Mesodermal cell (in vitro differentiated cells): ENCODE measurements around the gene FBP1. TPM values are rescaled to one million over a fixed set of nuclear protein-coding genes. Genes with fewer than 3 reads are reported as not detected.

Source experiments
- H3K27ac ChIP-seq: 2 replicates; pipeline ENCODE4 v1.7.0; 2013; ENCODE audit warnings: mild to moderate bottlenecking, low read depth, low read length, moderate library complexity; ENCODE audit not compliant: severe bottlenecking
- H3K36me3 ChIP-seq: 2 replicates; pipeline ENCODE4 v1.7.1; 2013; ENCODE audit warnings: mild to moderate bottlenecking, low read length, moderate library complexity; ENCODE audit not compliant: control insufficient read depth, insufficient read depth
- H3K4me1 ChIP-seq: one replicate; pipeline ENCODE4 v1.7.1; 2013; ENCODE audit warnings: mild to moderate bottlenecking, low read length; ENCODE audit not compliant: insufficient read depth, control insufficient read depth, poor library complexity, severe bottlenecking
- H3K4me3 ChIP-seq: 2 replicates; pipeline ENCODE4 v1.7.0; 2013; ENCODE audit warnings: low read length, control low read depth, mild to moderate bottlenecking; ENCODE audit not compliant: insufficient read depth, poor library complexity, severe bottlenecking; ENCODE audit errors: extremely low read depth
- H3K9me3 ChIP-seq: 2 replicates; pipeline ENCODE4 v1.7.1; 2013; ENCODE audit warnings: mild to moderate bottlenecking, low read length, moderate library complexity; ENCODE audit not compliant: control insufficient read depth
- WGBS, 2 experiments: methylation state at CpG; one replicate each; pipeline ENCODE4 v1.1.5; 2013; ENCODE audit warnings: missing lambda C conversion rate in 2 of 2; ENCODE audit not compliant: insufficient coverage in 2 of 2; 5-methylcytosine and 5-hydroxymethylcytosine counted together
- polyA plus RNA-seq, 2 experiments: library from polyadenylated mRNA; stranded (reverse); fragments of 50-300 nt; gene quantifications; one replicate each; pipeline ENCODE4 v1.2.3, GENCODE V29; 2013

Gene FBP1
- 1.1 TPM for polyA plus RNA-seq (2013, experiment 1 of 2)
- 0.91 TPM for polyA plus RNA-seq (2013, experiment 2 of 2)

DNA sequence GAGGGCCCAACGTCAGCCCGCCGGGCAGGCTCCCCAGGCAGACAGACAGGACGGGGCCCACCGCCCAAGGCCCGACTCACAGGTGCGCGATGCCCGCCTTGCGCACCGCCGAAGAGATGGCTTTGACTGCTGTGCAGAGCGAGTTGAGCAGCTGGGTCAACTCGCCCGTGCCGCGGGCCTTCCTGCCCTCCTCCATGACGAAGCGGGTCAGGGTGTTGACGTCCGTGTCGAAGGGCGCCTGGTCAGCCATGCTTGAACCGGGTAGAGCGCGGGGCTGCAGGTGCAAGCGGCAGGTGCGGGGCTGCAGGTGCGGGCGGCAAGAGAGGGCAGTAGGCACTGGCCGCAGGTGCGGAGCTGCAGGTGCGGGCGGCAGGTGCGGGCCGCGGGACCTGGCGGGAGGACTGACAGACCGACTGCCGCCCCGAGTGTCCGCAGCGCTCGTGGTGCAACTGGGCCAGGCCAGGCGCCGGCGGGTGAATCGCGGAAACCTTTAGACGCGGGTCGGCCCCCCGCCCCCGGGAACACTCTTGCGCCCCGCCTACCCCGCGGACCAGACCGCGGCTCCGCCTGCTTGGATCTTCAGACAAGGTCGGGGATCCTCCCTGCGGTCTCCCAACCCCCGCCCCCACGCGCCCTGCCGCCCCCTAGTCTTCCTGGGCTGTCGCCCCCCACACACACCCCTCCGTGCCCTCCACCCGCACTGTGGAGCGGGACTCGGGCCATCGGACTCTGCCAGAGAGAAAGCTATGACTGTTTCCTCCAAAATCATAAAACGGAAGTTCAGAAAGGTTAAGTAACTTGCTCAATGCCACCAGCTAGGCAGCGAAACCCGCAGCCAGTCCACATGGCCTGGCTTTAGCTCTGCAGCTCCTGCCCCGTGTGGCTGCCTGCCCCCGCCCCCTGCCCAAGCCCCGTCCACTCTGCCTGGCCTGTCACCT is at the start of gene FBP1:
FBP1 (minus strand) TSS at position 458 of the 938 bp plus-strand sequence; CDS start at position 250, 208 bp downstream.
- Histone ChIP-seq H3K4me3 (peak within 1 kb of the TSS; percentile 42), H3K27ac (no peak within 1 kb of the TSS), H3K4me1 (no peaks in the 10 kb centered on the region), H3K9me3 (no peaks in the 10 kb centered on the region), H3K36me3 (no peaks in the 10 kb centered on the region)
- WGBS, 2 experiments, result 5 to 9% methylated on average over 39 to 71 of the region's 79 CpGs

DNA sequence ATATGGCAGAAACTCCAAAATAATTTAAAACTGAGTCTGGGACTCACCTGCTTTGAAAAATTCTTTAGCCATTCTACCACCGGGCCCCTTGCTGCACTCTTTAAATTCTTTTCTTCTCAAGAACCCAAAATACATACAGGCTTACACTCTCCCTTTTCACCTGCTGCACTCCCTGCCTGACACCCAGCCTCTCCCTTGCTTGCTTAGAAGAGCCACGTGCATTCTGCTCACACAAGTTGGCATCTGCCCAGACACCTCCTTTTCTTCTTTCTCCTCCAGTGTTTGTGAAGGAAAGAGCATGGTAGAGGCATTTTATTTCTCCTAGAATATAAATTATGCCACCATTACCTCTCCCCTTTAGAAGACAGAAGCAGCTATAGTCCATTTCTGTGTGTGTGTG is 48.1 kb upstream of the FBP1 start:
- WGBS, 2 experiments, result 100% methylated on average over 1 of the region's 2 CpGs
- Histone ChIP-seq H3K36me3 (no peaks in the 10 kb centered on the region), H3K9me3 (no peaks in the 10 kb centered on the region)

DNA sequence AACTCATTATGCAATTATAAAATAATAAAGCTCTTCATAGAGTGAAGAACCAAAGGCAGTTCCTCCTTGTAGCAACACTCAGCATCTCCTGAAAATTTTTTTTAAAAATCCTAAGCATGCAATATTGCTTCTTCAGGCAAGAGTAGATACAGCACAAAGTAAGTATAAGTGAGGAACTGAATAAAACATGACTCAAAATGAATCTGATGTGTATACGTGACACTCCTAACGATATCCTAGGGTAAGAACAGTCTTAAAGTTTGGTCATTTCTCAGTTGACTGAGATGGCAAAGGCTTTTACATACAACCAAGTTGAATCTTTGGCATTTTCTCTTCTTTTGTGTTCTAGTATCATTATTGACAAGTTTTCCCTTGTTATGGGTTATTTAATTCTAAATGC is 46.0 kb upstream of the FBP1 start:
- H3K36me3 ChIP-seq, result no peaks in the 10 kb centered on the region
- H3K4me1 ChIP-seq, result peaks cover 8% of the 10 kb centered on the region
- H3K27ac ChIP-seq, result no peak overlapping the region
- no peaks in the 10 kb centered on the region for H3K9me3 ChIP-seq
- 93% methylated on average over 2 of the region's 2 CpGs for WGBS, 2 experiments
- no peak overlapping the region for H3K4me3 ChIP-seq

More for the DNA sequence above, 48.1 kb upstream of the FBP1 start:
- Histone ChIP-seq H3K4me1 (no peaks in the 10 kb centered on the region), H3K4me3 (no peak overlapping the region), H3K27ac (no peak overlapping the region)

DNA sequence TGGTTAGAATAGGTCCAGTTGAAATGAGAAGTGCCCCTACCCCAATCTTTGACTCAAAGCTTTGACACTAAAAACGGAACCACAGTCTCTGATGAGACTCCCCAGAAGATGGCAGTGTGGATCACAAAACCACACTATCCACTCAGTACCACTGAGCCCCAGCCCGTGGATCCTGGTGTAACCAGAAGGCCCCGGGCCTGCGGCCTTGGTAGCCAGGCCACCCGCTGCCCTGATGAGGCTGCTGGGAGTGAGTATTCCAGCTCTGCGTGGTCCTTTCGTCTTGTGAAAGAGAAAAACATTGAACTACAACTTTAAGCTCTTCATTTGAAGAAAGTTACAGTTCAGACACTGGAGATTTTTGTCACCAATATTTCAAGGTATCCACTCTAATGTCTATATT is 42.2 kb upstream of the FBP1 start:
- Histone ChIP-seq H3K36me3 (no peaks in the 10 kb centered on the region), H3K4me3 (no peak overlapping the region), H3K9me3 (no peaks in the 10 kb centered on the region), H3K4me1 (peaks cover 19% of the 10 kb centered on the region), H3K27ac (no peak overlapping the region)
- WGBS, 2 experiments, result 26 to 45% methylated on average over 5 to 6 of the region's 7 CpGs

DNA sequence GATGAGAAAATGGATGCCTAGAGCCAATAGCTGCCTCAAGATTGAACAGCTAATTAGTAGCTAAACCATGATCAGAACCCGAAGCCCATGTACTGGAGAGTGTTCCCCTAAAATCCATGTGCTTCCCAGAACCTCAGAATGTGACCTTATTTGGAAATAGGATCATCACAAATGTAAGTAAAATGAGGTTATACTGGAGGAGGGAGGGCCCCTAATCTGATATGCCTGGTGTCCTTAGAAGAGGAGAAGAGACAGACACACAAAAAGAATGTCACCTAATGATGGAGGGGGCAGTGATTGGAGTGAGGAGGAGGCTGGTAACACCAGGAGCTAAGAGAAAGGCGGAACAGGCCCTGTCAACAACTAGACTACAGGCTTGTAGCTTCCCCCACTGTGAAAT is 41.3 kb upstream of the FBP1 start:
- WGBS, 2 experiments, result no CpG with 5 or more reads among the region's 2 CpGs
- H3K27ac ChIP-seq, result no peak overlapping the region
- H3K4me1 ChIP-seq, result peaks cover 19% of the 10 kb centered on the region
- H3K4me3 ChIP-seq, result no peak overlapping the region
- no peaks in the 10 kb centered on the region for H3K36me3 ChIP-seq
- no peaks in the 10 kb centered on the region for H3K9me3 ChIP-seq

DNA sequence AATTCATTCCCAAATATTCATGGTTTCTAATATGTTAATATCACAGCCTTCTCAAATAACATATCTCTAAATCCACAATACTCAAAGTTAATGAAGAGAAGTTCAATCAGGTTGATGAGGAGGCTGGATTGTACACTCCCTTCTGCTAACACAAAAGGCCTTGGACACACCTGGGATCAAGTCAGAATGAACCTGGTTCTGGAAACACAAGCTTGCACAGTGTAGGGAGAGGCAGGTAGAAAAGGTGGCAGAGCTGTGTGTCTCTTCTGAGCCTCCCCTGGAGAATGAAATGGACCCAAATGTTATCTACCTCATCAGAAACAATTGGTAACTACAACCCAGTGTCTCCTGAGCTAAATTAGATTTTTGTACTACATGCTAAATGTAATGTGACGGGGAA is 40.7 kb upstream of the FBP1 start:
- Histone ChIP-seq H3K27ac (no peak overlapping the region), H3K36me3 (no peaks in the 10 kb centered on the region), H3K9me3 (no peaks in the 10 kb centered on the region), H3K4me1 (peaks cover 19% of the 10 kb centered on the region), H3K4me3 (no peak overlapping the region)
- WGBS, 2 experiments, result no CpG with 5 or more reads among the region's 1 CpG

DNA sequence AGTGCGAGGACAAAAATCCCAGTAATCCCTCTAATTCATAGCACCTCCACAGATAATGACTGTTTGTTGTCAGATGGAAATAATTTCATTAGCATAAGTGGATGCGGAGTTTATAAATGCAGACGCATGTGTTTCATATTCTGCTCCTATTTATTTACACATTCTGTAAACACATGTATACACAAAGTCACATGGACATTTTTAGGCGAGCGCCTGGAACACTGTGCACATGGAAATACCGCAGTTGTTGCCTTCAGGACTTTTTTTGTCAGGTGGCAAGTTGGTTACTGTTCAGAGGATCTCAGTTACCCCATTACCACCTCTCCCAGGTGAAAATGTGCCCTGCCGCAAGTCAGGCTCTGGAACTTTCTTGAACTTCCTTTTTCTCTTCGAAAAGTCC is 40.3 kb upstream of the FBP1 start:
- Histone ChIP-seq H3K4me3 (no peak overlapping the region), H3K4me1 (peaks cover 19% of the 10 kb centered on the region), H3K9me3 (no peaks in the 10 kb centered on the region), H3K36me3 (no peaks in the 10 kb centered on the region), H3K27ac (no peak overlapping the region)
- WGBS, 2 experiments, result 82 to 93% methylated on average over 2 to 3 of the region's 8 CpGs

DNA sequence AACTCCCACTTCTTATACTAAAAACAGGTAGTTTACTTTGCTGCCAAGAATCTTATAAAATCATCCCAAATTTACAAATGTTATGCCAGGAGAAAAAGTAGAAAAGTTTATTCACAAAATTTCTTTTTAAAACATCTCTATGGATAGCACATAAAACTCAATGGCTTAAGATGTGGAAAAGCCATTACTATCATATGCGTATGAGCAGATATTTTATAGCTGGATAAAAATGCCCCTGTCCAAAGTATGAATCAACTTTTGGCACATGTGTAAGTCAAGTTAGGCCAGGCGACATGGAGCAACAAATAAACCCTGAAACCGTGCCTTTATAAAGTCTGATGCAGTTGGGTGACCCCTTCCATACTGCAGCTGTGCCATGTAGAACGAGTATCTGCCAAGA is 38.6 kb upstream of the FBP1 start:
- Histone ChIP-seq H3K9me3 (no peaks in the 10 kb centered on the region), H3K36me3 (no peaks in the 10 kb centered on the region), H3K27ac (no peak overlapping the region), H3K4me3 (no peak overlapping the region), H3K4me1 (peaks cover 19% of the 10 kb centered on the region)
- 85 to 87% methylated on average over 3 to 4 of the region's 4 CpGs for WGBS, 2 experiments

DNA sequence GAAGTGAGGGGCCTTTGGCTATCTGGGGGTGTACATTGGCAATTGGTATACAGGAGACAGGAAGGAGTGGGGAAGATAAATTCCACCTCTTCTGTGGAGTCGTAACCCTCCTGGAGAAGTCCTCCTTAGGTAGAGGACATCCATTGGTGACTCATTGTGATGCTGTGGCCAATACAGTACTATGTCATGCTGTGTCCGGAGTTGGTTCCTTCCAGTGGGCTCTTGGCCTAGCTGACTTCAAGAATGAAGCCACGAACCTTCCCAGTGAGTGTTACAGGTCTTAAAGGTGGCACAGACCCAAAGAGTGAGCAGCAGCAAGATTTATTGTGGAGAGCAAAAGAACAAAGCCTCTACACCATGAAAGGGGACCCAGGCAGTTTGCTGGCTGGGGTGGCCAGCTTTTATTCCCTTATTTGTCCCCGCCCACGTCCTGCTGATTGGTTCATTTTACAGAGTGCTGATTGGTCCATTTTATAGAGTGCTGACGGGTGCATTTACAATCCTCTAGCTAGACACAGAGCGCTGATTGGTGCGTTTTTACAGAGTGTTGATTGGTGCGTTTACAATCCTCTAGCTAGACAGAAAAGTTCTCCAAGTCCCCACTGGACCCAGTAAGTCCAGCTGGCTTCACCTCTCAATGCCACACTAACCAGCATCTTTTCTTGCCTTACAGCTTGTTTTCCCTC is 37.3 kb upstream of the FBP1 start:
- 89 to 98% methylated on average over 8 to 9 of the region's 9 CpGs for WGBS, 2 experiments
- Histone ChIP-seq H3K36me3 (no peaks in the 10 kb centered on the region), H3K9me3 (no peaks in the 10 kb centered on the region), H3K4me3 (no peak overlapping the region), H3K4me1 (peaks cover 19% of the 10 kb centered on the region), H3K27ac (no peak overlapping the region)

DNA sequence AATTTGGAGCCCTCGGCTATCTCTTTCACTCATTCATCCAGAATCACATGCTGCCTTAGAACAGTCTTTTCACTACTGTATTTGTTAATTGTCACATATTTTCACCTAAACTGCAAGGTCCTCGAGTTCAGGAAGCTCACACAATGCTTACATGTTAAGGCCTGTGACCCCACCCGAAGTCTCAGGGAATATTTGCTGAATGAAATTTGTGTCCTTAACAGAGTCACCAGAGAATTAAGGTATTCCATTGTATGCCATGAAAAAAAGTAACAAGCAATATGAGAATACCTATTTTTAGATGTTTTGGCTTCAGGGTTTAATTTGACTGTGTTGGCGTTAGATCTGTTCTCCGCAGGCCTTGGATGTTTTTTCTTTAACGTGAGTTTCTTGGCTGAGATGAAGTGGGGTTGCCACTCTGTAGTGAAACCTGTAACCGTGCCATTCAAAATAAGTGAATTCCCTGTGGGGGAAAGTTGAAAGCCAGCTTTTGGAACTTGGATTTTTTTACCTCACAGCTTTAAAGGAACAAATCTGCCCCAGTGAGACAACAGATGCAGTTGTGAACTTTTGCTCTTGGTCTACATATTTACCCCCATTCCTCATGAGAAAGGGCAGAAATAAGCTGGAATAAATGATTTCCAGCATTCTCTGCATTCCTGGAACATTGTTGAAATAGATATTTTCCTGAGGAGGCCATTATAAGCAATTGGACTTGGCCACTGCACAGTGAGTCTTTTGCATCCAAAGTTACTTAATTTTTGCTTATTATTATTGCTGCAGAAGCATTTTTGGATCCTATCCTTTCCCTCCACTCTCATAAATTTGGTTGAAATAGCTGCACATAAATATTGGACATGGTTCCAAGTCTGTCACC is 35.9 kb upstream of the FBP1 start:
- peaks cover 9% of the 10 kb centered on the region for H3K4me1 ChIP-seq
- no peak overlapping the region for H3K27ac ChIP-seq
- no peaks in the 10 kb centered on the region for H3K9me3 ChIP-seq
- WGBS, 2 experiments, result 95 to 97% methylated on average over 5 to 7 of the region's 7 CpGs
- no peak overlapping the region for H3K4me3 ChIP-seq
- H3K36me3 ChIP-seq, result no peaks in the 10 kb centered on the region
